ENCODE results near the gene POR. TPM values are rescaled to one million over a fixed set of nuclear protein-coding genes. Genes with fewer than 3 reads are reported as not detected.
"Not testable (repeated sequence)": the region's sequence is repeated elsewhere in the genome, so short reads cannot be mapped to it uniquely, and the experiment has no call there.

POR gene
- total and polyA plus RNA-seq, 2 donors (not counting 1 experiment from before 2014, with no cell fraction given) = 68.4 to 78.4 TPM

- H3K27me3 Mint-ChIP-seq = peaks cover 11% of the 10 kb centered on the region
- H3K79me2 ChIP-seq (ENCODE audit: control insufficient read depth, insufficient read depth, low read length) = no peaks in the 10 kb centered on the region
- H3K36me3 ChIP-seq (replicated peaks in 1 of 2; ENCODE audit: control extremely low read depth in 1 of 2, control insufficient read depth in 1 of 2, extremely low read depth in 1 of 2, insufficient read depth in 2 of 2, low read length in 1 of 2) = no peaks in the 10 kb centered on the region
- no peak overlapping the region for H3K27ac ChIP-seq (ENCODE audit: low read length in 2 of 2)
- H3K9me3 ChIP-seq (ENCODE audit: control extremely low read depth in 1 of 3, control insufficient read depth in 2 of 3, insufficient read depth in 1 of 3, low read length in 2 of 3) = no peaks in the 10 kb centered on the region
- H3K4me1 Mint-ChIP-seq = no peaks in the 10 kb centered on the region
- no peak overlapping the region for H3K27ac Mint-ChIP-seq
- ChIA-PET POLR2A (interaction anchor here (0.6 kb wide), 1 partner anchor 113 kb away, joined by 5 read pairs; no protein-coding TSS in a partner anchor), CTCF (no interaction called here)
- DNase-seq (no peak), ATAC-seq (ENCODE audit: low read depth) (no peak)
- H3K4me3 Mint-ChIP-seq = no peak overlapping the region
- H2AFZ ChIP-seq (ENCODE audit: insufficient read depth, low read depth, low read length, poor library complexity, severe bottlenecking) = no peak overlapping the region
- 86% methylated on average over 5 of the region's 9 CpGs for WGBS (ENCODE audit: insufficient coverage)
- no peaks in the 10 kb centered on the region for H3K4me1 ChIP-seq (ENCODE audit: control insufficient read depth in 2 of 2, insufficient read depth in 2 of 2, low read length in 2 of 2)
- H3K9ac ChIP-seq (ENCODE audit: low read length) = no peak overlapping the region
- intact Hi-C loops (cut with micrococcal nuclease) = no loop called here
- TF ChIP-seq EZH2 (IDR thresholded peaks at IDR 0.05; ENCODE audit: borderline replicate concordance, insufficient read depth, low read depth, low read length, poor library complexity, severe bottlenecking) = no peak
- TF ChIP-seq, protein P1, sequence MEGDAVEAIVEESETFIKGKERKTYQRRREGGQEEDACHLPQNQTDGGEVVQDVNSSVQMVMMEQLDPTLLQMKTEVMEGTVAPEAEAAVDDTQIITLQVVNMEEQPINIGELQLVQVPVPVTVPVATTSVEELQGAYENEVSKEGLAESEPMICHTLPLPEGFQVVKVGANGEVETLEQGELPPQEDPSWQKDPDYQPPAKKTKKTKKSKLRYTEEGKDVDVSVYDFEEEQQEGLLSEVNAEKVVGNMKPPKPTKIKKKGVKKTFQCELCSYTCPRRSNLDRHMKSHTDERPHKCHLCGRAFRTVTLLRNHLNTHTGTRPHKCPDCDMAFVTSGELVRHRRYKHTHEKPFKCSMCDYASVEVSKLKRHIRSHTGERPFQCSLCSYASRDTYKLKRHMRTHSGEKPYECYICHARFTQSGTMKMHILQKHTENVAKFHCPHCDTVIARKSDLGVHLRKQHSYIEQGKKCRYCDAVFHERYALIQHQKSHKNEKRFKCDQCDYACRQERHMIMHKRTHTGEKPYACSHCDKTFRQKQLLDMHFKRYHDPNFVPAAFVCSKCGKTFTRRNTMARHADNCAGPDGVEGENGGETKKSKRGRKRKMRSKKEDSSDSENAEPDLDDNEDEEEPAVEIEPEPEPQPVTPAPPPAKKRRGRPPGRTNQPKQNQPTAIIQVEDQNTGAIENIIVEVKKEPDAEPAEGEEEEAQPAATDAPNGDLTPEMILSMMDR (IDR thresholded peaks at IDR 0.05) = no peak
- no peaks in the 10 kb centered on the region for H4K20me1 ChIP-seq (ENCODE audit: control insufficient read depth, insufficient read depth, low read length, poor library complexity, severe bottlenecking)
- no peak overlapping the region for H3K4me3 ChIP-seq (ENCODE audit: control extremely low read depth in 1 of 5, extremely low read depth in 1 of 5, insufficient read depth in 1 of 5, low read depth in 2 of 5, low read length in 4 of 5)
- no peaks in the 10 kb centered on the region for H3K9me3 Mint-ChIP-seq (ENCODE audit: insufficient read depth)
- H3K27me3 ChIP-seq (replicated peaks in 1 of 4; ENCODE audit: control extremely low read depth in 1 of 4, control insufficient read depth in 3 of 4, insufficient read depth in 4 of 4, low read length in 3 of 4) = peaks cover 0 to 3% (median 0%) of the 10 kb centered on the region in 4 experiments
- no peak overlapping the region for H3K4me2 ChIP-seq (replicated peaks; ENCODE audit: low read depth, low read length, poor library complexity, severe bottlenecking)
Measured at GRCh38 chr7:75870557-75871161, 44.3 kb upstream of the POR start.

GRCh38 chr7:75872073-75872782, 42.7 kb upstream of the POR start:
- TF ChIP-seq EZH2 (IDR thresholded peaks at IDR 0.05; ENCODE audit: borderline replicate concordance, insufficient read depth, low read depth, low read length, poor library complexity, severe bottlenecking) = no peak
- TF ChIP-seq, protein P1 (IDR thresholded peaks at IDR 0.05) = no peak
- ChIA-PET CTCF (interaction anchor here (0.5 to 1.3 kb wide), 3 partner anchors 21 to 530 kb away, joined by 3 to 4 read pairs (median 3); no protein-coding TSS in a partner anchor), POLR2A (no interaction called here)
- 88% methylated on average over 11 of the region's 13 CpGs for WGBS (ENCODE audit: insufficient coverage)
- Histone ChIP-seq H3K4me3 (ENCODE audit: control extremely low read depth in 1 of 5, extremely low read depth in 1 of 5, insufficient read depth in 1 of 5, low read depth in 2 of 5, low read length in 4 of 5) (no peak overlapping the region), H4K20me1 (ENCODE audit: control insufficient read depth, insufficient read depth, low read length, poor library complexity, severe bottlenecking) (no peaks in the 10 kb centered on the region), H3K79me2 (ENCODE audit: control insufficient read depth, insufficient read depth, low read length) (no peaks in the 10 kb centered on the region), H3K4me1 (ENCODE audit: control insufficient read depth in 2 of 2, insufficient read depth in 2 of 2, low read length in 2 of 2) (no peaks in the 10 kb centered on the region), H3K9me3 (ENCODE audit: control extremely low read depth in 1 of 3, control insufficient read depth in 2 of 3, insufficient read depth in 1 of 3, low read length in 2 of 3) (no peaks in the 10 kb centered on the region), H2AFZ (ENCODE audit: insufficient read depth, low read depth, low read length, poor library complexity, severe bottlenecking) (no peak overlapping the region), H3K27ac (ENCODE audit: low read length in 2 of 2) (no peak overlapping the region), H3K4me2 (replicated peaks; ENCODE audit: low read depth, low read length, poor library complexity, severe bottlenecking) (no peak overlapping the region), H3K36me3 (replicated peaks in 1 of 2; ENCODE audit: control extremely low read depth in 1 of 2, control insufficient read depth in 1 of 2, extremely low read depth in 1 of 2, insufficient read depth in 2 of 2, low read length in 1 of 2) (no peaks in the 10 kb centered on the region), H3K9ac (ENCODE audit: low read length) (no peak overlapping the region), H3K27me3 (replicated peaks in 1 of 4; ENCODE audit: control extremely low read depth in 1 of 4, control insufficient read depth in 3 of 4, insufficient read depth in 4 of 4, low read length in 3 of 4) (no peaks in the 10 kb centered on the region)
- intact Hi-C loops (cut with micrococcal nuclease) = no loop called here
- no peak for ATAC-seq (ENCODE audit: low read depth)
- Mint-ChIP-seq H3K4me3 (no peak overlapping the region), H3K4me1 (no peaks in the 10 kb centered on the region), H3K9me3 (ENCODE audit: insufficient read depth) (no peaks in the 10 kb centered on the region), H3K27ac (no peak overlapping the region), H3K27me3 (peaks cover 1% of the 10 kb centered on the region)
- no peak for DNase-seq

DNA sequence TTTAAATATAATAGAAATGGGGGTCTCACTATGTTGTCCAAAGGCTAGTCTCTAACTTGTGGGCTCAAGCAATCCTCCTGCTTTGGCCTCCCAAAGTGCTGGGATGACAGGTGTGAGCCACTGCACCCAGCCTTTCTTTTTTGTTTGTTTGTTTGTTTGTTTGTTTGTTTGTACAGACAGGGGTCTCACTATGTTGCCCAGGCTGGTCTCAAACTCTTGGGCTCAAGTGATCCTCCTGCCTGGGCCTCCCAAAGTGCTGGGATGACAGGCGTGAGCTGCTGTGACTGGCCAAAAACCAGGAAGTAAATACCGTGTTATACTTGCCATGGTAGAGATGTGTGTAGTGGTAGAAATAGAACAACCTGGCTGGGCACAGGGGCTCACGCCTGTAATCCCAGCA, 40.8 kb upstream of the POR start:
- H3K4me1 ChIP-seq (ENCODE audit: control insufficient read depth in 2 of 2, insufficient read depth in 2 of 2, low read length in 2 of 2); H3K4me3 Mint-ChIP-seq; H3K36me3 ChIP-seq (replicated peaks in 1 of 2; ENCODE audit: control extremely low read depth in 1 of 2, control insufficient read depth in 1 of 2, extremely low read depth in 1 of 2, insufficient read depth in 2 of 2, low read length in 1 of 2); POLR2A ChIA-PET; H3K9ac ChIP-seq (ENCODE audit: low read length); DNase-seq; H3K27ac ChIP-seq (ENCODE audit: low read length in 2 of 2); CTCF ChIA-PET; H3K4me2 ChIP-seq (replicated peaks; ENCODE audit: low read depth, low read length, poor library complexity, severe bottlenecking); H3K9me3 ChIP-seq (ENCODE audit: control extremely low read depth in 1 of 3, control insufficient read depth in 2 of 3, insufficient read depth in 1 of 3, low read length in 2 of 3); H3K27me3 Mint-ChIP-seq; H4K20me1 ChIP-seq (ENCODE audit: control insufficient read depth, insufficient read depth, low read length, poor library complexity, severe bottlenecking); H2AFZ ChIP-seq (ENCODE audit: insufficient read depth, low read depth, low read length, poor library complexity, severe bottlenecking); H3K9me3 Mint-ChIP-seq (ENCODE audit: insufficient read depth); intact Hi-C loops (cut with micrococcal nuclease); ATAC-seq (ENCODE audit: low read depth); H3K4me3 ChIP-seq (ENCODE audit: control extremely low read depth in 1 of 5, extremely low read depth in 1 of 5, insufficient read depth in 1 of 5, low read depth in 2 of 5, low read length in 4 of 5); H3K79me2 ChIP-seq (ENCODE audit: control insufficient read depth, insufficient read depth, low read length); H3K4me1 Mint-ChIP-seq; H3K27me3 ChIP-seq (replicated peaks in 1 of 4; ENCODE audit: control extremely low read depth in 1 of 4, control insufficient read depth in 3 of 4, insufficient read depth in 4 of 4, low read length in 3 of 4); H3K27ac Mint-ChIP-seq: not testable (repeated sequence)
- 93% methylated on average over 3 of the region's 3 CpGs for WGBS (ENCODE audit: insufficient coverage)
